Stomach smooth muscle (tissue), 2 donors: ENCODE results near the gene PKDREJ.
"Not testable (repeated sequence)": the region's sequence is repeated elsewhere in the genome, so short reads cannot be mapped to it uniquely, and the experiment has no call there.

ENCODE experiments used
- H3K27ac ChIP-seq: one replicate; pipeline ENCODE4 v1.7.0; 2013; ENCODE audit warnings: mild to moderate bottlenecking, low read length, inconsistent platforms
- H3K27me3 ChIP-seq, 2 donors: one replicate each; pipeline ENCODE4 v1.7.0; 2013; ENCODE audit warnings: low read length in 2 of 2; ENCODE audit not compliant: insufficient read depth in 2 of 2, control insufficient read depth in 1 of 2
- H3K36me3 ChIP-seq, 2 donors: one replicate each; pipeline ENCODE4 v1.7.0; 2013; ENCODE audit warnings: low read length in 2 of 2; ENCODE audit not compliant: control insufficient read depth in 2 of 2, insufficient read depth in 2 of 2
- H3K4me1 ChIP-seq: one replicate; pipeline ENCODE4 v1.7.0; 2013; ENCODE audit warnings: low read length; ENCODE audit not compliant: control insufficient read depth, insufficient read depth
- H3K4me3 ChIP-seq, 2 donors: one replicate each; pipeline ENCODE4 v1.7.0; 2013; ENCODE audit warnings: low read length in 2 of 2
- H3K9ac ChIP-seq, 2 donors: one replicate each; pipeline ENCODE4 v1.7.0; 2013; ENCODE audit warnings: low read length in 2 of 2, mild to moderate bottlenecking in 1 of 2
- H3K9me3 ChIP-seq, 2 donors: one replicate each; pipeline ENCODE4 v1.7.0; 2013; ENCODE audit warnings: low read length in 2 of 2; ENCODE audit not compliant: control insufficient read depth in 2 of 2
- donor health status: healthy.
- donor health status: Pancreatic carcinoma.

Gene PKDREJ

GRCh38 chr22:46275455-46276122, 12.4 kb upstream of the PKDREJ start:
- Histone ChIP-seq H3K4me1 (no peaks in the 10 kb centered on the region), H3K9ac (no peak overlapping the region), H3K27me3 (no peaks in the 10 kb centered on the region), H3K4me3 (no peak overlapping the region), H3K27ac (no peak overlapping the region), H3K9me3 (no peaks in the 10 kb centered on the region), H3K36me3 (peaks cover 60 to 64% of the 10 kb centered on the region in 2 donors)

- H3K9ac ChIP-seq: no peak overlapping the region
- H3K36me3 ChIP-seq: peaks cover 53% of the 10 kb centered on the region in 2 donors
- H3K27ac ChIP-seq: no peak overlapping the region
- H3K9me3 ChIP-seq: no peaks in the 10 kb centered on the region
- no peaks in the 10 kb centered on the region for H3K27me3 ChIP-seq
- H3K4me1 ChIP-seq: peaks cover 6% of the 10 kb centered on the region
- no peak overlapping the region for H3K4me3 ChIP-seq
Observed at GRCh38 chr22:46274381-46274780, 11.2 kb upstream of the PKDREJ start.

GRCh38 chr22:46273432-46274148, 10.4 kb upstream of the PKDREJ start:
- peaks cover 46 to 48% of the 10 kb centered on the region in 2 donors for H3K36me3 ChIP-seq
- H3K9me3 ChIP-seq: no peaks in the 10 kb centered on the region
- H3K27me3 ChIP-seq: no peaks in the 10 kb centered on the region
- no peak overlapping the region for H3K9ac ChIP-seq
- no peak overlapping the region for H3K27ac ChIP-seq
- no peak overlapping the region for H3K4me3 ChIP-seq
- peaks cover 14% of the 10 kb centered on the region for H3K4me1 ChIP-seq

- Histone ChIP-seq H3K27me3 (no peaks in the 10 kb centered on the region), H3K4me1 (peaks cover 18% of the 10 kb centered on the region), H3K27ac (no peak overlapping the region), H3K9ac (no peak overlapping the region), H3K4me3 (no peak overlapping the region), H3K36me3 (peaks cover 39 to 41% of the 10 kb centered on the region in 2 donors), H3K9me3 (no peaks in the 10 kb centered on the region)
Observed at GRCh38 chr22:46272762-46273431, 9.8 kb upstream of the PKDREJ start.

GRCh38 chr22:46272196-46272595, 9.1 kb upstream of the PKDREJ start:
- Histone ChIP-seq H3K27ac (no peak overlapping the region), H3K36me3 (peaks cover 36 to 37% of the 10 kb centered on the region in 2 donors), H3K9me3 (no peaks in the 10 kb centered on the region), H3K27me3 (no peaks in the 10 kb centered on the region), H3K9ac (no peak overlapping the region), H3K4me3 (no peak overlapping the region), H3K4me1 (peaks cover 23% of the 10 kb centered on the region)

- Histone ChIP-seq H3K9ac (no peak overlapping the region), H3K4me1 (peaks cover 23% of the 10 kb centered on the region), H3K27ac (no peak overlapping the region), H3K36me3 (peaks cover 18 to 19% of the 10 kb centered on the region in 2 donors), H3K27me3 (no peaks in the 10 kb centered on the region), H3K4me3 (no peak overlapping the region), H3K9me3 (no peaks in the 10 kb centered on the region)
Observed at GRCh38 chr22:46269564-46269963, 6.4 kb upstream of the PKDREJ start.

- Histone ChIP-seq H3K9me3 (no peaks in the 10 kb centered on the region), H3K27me3 (no peaks in the 10 kb centered on the region), H3K27ac (peak within 1 kb of the TSS; percentile 69), H3K4me3 (peak within 1 kb of the TSS; percentile 70 to 88), H3K36me3 (peaks cover 4 to 8% of the 10 kb centered on the region in 2 donors), H3K9ac (peak within 1 kb of the TSS; percentile 68 to 84), H3K4me1 (peaks cover 27% of the 10 kb centered on the region)
Observed at GRCh38 chr22:46267431-46268279, 4.5 kb upstream of the PKDREJ start, which contains the start of gene TTC38. TTC38 (plus strand) TSS chr22:46268008; CDS start chr22:46268040, 32 bp downstream.

- not testable (repeated sequence) for H3K36me3 ChIP-seq
- peaks cover 31% of the 10 kb centered on the region for H3K4me1 ChIP-seq
Observed at GRCh38 chr22:46265627-46266026, 2.5 kb upstream of the PKDREJ start.

GRCh38 chr22:46264520-46264919, 1.4 kb upstream of the PKDREJ start:
- not testable (repeated sequence) for H3K9me3 ChIP-seq, H3K36me3 ChIP-seq, H3K27me3 ChIP-seq, H3K4me3 ChIP-seq, H3K9ac ChIP-seq, H3K27ac ChIP-seq
- peaks cover 26% of the 10 kb centered on the region for H3K4me1 ChIP-seq

More at GRCh38 chr22:46265627-46266026, 2.5 kb upstream of the PKDREJ start:
- not testable (repeated sequence) for H3K27me3 ChIP-seq, H3K9me3 ChIP-seq, H3K4me3 ChIP-seq, H3K9ac ChIP-seq, H3K27ac ChIP-seq
